HG03103 (cell line): ENCODE measurements around the gene PRKAG2.

ENCODE experiments used
- ATAC-seq: cut with Tn5 transposase; IDR thresholded peaks from one replicate; pipeline ENCODE4 v1.9.1; 2021; ENCODE audit warnings: low read depth; ENCODE audit not compliant: unreplicated experiment

The PRKAG2 gene

DNA sequence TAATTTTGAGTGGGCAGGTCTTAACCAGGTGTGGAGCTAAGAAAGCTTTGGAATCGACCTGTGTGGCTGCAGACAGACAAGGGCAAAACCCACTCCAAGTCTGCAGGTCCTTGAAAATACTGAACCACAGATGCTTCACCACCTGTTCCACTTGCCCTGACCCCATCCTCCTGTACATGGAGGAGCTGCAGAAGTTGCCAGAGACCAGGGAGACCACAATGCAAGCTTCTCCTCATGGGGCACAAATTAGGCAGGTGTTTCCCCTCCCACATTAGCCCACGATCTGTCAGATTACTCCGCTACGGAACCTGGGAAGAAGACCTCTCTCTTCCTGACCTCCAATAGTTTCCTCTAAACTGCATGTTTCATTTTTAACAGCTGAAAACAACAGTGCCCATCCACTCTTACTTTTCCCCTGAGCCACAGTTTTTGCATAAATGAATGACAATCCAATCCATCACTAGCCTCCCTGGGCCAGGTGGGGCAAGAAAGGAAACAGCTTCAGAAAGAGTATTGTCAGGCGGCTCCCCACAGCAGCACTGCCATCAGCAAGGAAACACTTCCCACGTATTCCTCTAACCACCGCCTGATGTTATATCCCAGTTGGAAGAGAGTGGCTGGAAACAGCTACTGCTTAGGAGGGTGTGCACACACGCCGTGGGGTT is 141.6 kb downstream of the PRKAG2 start:
- no peak for ATAC-seq

DNA sequence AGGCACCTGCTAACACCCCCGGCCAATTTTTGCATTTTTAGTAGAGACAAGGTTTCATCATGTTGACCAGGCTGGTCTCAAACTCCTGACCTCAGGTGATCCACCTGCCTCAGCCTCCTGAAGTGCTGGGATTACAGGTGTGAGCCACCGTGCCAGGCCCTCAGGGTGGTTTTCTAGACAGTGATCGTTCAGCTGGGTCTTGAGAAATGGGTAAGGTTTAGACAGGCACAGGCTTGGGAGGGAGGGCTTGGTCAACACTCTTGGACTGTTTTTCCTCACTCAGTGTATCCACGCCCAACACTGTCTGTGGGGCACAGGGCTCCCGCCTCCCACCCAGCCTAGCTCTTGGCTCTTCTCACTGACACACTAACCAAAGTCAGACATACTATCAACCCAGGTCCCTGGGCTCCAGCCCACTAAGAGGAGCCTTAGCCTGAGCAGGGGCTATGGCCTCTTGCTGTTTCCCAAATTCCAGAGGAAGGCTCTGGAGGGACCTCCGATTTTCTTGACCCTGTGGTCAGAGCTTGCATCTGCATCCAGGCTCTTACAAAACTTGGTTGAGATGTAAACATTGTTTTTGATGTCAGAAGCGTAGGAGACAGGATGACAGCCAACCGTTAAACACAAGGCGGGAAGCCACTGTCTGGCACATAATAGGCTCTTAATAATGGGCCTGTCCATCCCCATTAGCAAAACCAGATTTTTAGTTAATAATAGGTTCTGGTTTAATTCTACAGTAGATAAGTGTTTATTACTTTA is 143.9 kb downstream of the PRKAG2 start:
- ATAC-seq = no peak

DNA sequence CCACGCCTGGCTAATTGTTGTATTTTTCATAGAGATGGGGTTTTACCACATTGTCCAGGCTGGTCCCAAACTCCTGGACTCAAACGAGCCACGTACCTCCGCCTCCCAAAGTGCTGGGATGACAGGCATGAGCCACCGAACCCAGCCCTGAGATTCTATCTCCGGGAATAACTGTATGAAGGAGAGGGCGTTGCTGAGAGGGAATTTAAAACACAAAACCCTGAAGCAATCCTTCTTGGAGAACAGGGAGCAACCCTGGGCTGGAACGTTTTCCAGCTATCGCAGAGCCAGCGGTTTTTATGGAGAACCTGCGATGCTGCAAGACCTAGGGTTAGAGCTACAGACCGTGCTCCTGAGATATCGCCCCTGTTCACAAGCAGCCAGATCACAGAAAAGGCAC is 144.6 kb downstream of the PRKAG2 start:
- no peak for ATAC-seq

DNA sequence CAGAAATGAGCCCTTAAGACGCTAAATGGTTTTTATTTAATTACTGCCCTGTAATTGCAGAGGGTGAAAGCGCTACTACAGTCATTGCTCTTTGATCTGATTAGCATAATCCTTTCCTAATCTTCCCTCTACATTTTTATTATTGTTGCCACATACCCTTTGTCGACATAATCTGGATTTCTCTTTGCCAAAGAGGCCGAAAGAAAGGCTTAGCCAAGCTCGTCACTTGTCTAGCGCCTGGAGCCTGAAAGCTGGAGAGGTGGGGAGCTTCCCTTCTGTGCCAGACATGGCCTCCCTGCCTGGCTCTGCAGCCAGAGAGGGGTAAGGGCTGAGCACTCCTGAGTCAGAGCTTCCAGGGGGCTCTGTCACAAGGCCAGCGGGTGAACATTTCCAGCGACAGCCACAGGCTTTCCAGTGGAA is 145.9 kb downstream of the PRKAG2 start:
- no peak for ATAC-seq

DNA sequence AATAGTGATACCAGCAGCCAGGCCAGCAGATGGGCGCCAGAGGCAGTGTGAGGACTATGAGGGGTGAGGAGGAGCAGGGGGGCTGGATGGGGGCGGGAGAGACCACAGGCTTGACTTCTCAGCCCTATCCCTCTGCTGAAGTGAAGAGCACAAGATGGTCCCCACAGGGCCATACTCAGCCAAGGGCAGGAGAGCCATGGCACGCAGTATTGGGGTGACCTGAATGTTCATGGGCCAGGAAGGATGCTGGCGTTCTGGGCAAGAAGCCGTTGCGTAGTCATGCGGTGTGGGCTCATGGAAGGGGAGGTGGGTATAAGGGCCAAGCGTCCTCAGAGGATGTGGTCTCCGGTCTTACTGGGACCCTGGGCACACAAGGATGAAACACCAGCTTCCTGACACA is 146.3 kb downstream of the PRKAG2 start:
- ATAC-seq = no peak

DNA sequence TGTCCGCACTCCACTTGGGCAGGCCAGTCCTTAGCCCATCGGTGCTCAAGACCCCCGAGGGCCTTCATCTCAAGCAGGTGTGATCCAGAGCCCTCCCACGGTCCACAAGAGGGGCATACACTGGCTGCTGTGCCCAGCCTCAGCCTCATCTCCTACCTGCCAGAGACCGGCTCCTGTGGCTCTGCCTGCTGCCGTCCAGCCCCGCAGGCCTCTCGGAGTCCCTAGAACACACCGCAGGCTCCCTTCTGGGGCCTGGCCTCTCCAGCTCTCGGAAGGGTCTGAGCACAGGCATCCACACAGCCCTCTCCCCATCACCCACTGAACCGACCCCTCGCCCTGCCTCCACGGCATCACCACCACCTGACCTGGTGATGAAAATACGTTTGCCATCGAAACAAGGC is 147.4 kb downstream of the PRKAG2 start:
- no peak for ATAC-seq

DNA sequence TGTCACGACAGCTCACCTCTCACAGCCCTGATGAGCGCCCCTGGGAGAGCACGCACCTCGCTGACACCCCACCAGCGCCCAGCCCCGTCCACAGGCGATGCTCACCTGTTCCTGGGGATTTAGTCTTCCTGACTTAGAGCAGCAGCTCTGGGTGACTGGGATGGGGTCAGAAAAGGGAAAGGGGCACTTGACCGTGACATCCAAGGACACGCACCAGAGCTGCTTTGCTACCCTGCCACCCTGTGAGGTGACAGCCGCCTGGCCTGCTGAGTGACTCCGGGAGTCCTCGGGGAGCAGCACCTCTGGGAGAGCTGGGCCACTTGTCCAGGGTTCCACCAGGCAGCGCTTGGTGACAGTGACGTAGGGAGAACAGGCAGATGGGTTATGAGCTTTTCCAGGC is 148.2 kb downstream of the PRKAG2 start:
- no peak for ATAC-seq

DNA sequence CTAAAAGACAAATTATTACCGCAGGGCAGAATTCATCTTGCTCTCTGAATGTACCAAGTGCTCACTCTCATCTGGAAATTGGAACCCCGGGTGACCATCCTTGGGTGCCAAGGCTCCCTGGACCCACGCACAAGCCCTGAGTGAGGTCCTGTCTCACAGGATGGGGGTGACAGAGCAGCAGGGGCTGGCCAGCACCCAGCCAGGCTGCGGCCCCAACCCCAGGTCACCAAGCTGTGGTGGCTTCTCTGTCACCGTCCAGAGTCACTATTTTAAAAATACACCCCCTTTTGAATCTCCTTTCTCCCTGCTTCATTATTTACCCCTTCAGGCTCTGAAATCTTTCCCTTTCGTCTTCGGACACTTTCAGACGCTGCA is 148.6 kb downstream of the PRKAG2 start:
- no peak for ATAC-seq

DNA sequence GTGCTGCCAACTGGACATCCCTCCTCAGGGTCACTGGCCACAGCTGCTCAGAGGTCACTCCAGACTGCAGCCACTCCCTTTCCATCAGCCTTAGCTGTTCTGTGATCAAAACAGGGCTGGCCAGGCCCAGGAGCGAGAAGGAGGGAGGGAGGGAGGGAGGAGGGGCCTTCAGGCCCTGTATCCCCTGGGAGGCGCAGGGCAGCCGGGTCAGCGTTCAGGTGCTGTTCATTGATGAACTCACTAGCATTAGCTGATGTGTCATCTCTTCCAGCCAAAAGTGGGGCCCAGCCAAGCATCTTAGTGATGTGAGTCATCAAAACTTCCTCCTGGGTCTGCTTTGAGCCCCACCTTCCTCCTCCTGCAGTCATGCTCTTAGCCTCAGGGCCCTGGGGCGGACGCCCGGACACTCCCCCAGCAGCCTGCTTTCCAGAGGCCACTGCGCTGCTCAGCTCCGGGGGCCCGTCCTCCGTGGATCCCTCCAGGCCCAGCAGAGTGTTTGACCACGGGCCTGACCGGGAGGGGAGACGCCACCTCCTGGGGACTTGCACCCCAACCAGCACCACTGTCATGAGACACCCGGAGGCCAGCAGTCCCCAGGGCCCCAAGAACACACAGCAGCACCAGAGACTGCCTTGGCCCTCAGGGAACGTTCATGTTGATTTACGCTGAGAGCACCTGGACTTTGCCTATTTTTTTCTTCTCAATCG is 149.2 kb downstream of the PRKAG2 start:
- ATAC-seq = no peak

DNA sequence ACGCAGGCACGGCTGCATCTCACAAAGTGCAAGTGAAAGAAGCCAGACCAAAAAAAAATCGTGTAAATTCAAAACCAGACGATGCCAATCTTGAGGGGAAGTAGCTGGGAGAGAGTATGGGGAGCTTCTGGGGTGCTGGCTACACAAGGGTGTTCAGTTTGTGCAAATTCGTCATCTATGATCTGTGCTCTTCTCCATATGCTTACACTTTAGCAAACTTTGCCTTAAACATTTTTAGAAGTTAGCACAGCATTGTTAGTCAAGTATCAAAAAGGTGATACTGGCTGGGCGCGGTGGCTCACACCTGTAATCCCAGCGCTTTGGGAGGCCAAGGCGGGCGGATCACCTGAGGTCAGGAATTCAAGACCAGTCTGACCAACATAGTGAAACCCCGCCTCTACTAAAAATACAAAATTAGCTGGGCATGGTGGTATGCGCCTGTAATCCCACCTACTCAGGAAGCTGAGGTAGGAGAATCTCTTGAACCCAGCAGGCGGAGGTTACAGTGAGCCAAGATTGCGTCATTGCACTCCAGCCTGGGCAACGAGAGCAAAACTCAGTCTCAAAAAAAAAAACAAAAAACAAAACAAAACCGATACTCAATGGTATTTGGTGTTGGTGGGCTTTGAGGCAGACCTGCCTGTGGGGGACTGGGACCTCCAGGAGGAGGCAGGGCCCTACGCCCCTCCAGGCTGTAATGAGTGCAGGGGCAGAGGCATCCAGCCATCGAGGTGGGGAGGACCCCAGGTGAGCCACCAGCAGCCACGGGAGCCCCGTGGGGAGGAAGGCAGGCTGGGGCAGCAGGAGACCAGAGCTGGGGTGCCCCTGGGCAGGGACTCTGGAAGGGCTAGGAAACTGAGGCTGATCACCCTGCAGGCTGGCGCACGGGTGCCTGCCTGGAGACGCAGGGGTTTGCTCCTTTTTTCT is 150.0 kb downstream of the PRKAG2 start:
- ATAC-seq = no peak

DNA sequence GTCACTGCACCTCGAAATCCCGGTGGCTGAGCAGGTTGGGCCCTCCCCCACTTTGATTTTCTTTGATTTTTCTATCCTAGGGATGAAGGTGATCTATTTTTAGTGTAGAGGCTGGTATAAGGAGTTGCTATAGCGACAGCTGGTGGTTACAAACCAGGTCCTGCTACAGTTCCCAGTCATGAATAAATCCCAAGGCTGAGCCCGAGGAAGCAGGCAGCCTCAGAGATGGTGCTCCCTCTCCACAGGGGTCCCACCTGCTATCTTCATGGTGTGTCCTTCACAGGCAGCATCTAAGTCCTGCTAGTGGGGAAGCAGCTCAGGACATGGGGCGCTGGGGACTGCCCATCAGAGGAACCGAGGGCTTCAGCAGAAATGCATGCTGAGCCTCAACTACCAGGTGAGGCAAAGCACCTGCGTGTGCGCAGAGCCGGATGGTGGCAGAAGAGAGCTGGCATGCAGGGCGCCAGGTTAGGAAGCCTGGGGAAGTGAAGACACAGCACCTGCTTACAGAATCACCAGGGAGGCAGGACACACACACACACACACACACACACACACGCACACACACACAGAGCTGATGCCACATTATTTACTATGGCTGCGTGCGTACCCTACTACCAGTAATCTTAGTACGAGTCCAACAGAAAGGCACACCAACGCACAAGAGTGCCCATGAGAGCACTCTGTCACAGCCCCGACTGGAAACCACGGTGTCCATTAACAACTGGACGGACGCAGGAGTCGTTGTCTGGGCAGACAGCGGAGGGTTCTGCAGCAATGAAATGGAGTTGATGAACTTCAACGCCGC is 150.9 kb downstream of the PRKAG2 start:
- ATAC-seq = no peak

DNA sequence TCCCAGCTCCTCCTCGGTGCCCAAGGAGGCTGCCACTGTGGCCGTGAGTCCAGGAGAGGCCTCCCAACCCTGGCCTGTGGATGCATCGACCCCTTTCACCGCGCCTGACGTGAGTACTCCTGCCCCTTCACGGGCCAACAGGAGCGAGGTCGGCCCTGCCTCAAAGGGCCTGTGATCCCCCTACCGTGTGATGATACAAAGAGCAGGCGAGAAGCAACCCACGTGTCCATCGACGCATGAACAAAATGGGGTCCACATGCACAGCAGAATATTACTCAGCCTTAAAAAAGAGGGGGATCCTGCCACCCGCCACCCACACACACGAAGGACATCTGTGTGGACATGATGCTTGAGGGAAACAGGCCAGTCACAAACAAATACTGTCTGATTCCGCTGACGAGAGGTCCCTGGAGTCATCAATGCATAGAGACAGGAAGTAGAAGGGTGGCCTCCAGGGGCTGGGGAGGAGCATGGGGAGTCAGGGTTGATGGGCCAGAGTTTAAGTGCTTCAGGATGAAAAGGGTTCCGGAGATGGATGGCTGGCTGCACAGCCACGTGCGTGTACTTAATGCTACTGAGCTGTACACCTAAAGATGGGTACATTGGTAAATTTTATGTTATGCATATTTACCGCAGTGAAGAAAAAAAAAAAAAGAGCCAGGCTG is 151.9 kb downstream of the PRKAG2 start:
- no peak for ATAC-seq

DNA sequence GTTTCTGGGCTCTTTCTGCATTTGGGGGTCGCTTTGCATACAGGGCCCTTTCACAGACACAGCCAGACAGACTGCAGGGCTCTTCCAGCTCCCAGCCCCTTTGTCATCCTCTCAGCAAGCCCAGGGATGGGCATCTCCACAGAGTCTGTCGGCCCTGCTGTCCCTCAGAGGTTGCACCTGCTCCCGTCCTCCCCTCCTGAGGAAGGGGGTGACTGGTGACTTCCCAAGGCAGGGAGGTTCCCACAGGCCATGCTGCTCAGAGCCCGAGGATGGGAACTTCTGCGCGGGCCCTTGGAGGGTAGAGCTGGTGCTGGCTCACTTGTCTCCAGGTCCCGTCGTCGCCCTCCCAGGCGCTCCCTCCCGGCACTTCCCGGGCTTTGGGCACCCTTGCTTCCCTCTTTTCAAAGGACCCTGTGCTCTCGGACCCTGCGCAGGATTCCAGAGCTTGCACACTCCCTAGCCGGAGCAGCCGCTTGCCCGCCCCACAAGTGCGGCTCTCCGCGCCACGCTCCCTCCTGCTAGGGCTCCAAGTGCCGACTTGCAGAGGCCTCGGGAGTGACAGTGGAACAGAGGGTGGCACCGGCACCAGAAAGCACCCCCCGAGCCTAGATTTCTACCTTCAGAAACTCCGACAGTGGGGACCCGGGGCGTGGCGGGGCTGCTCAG is 152.5 kb downstream of the PRKAG2 start:
- ATAC-seq = no peak

DNA sequence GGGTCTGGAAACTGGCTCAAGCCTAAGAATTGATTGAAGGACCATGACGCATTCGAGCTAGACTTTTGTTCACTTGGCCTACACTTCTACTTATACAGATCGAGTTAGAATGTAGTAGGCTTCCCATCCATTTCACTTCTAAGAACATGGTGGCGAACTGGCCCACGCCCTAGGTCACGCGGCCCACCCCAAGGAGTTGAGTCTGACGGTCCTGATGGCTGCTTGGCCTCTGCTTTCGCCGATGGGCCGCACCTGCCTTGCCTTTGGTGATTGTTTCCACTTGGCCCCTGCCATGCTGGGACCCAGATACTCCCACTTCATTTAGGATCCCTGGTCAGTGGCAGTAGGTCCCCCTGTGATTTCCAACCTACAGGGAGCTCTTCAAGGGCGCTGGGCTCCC is 153.6 kb downstream of the PRKAG2 start:
- ATAC-seq = no peak

DNA sequence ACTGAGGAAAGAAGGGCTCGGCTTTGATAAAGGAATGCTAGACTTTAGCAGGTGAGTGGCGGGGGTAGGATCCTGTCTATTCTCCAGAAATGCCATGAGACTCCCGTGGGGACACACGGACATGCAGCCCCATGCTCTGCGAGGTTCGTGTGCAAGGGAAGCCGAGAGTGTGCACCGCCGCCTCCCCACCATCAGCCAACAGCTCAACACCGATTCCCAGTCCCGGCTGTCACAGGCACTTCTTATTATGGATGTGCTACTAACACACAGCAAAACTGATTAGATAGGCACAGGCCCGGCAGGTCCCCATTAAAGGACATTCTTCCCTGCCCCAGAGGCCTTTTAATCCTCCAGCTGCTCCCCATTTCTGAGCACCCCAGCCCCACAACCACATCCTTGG is 154.4 kb downstream of the PRKAG2 start:
- ATAC-seq = no peak

DNA sequence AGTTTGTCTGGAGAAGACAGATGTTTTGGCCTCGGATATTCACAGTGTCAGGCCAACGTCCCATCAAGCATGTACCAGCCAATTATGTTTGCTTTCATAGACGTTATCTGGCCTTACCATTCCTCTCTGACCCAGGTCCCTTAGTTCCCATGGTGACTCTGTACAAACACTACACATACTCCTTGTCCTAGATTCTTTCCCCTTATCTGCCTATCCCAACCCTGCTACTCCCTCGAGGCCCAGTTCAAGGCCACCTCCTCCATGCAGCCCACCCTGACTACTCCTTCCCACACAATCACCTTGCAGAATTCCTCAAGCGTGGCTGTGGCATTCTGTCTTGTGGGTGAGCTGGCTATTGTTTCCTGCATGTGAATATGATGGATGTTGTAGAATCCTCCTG is 155.2 kb downstream of the PRKAG2 start:
- no peak for ATAC-seq

DNA sequence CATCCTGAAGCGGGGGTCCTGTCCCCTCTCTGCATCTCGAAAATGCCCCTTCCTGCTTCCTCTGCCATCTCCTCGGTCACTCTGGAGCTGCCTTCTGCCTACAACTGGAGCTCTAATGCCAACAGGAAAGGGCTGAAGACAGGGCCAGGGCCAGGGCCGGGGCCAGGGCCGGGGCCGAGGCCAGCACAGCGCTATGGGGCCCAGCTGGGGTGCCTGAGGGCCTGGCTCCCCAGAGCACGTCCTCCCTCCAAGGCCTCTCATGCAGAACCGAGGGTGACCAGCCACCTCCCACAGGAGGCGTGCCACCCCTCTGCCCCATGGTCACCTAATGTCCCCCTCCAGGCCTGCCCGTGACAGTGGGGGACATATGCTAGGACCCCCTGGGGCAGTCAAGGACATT is 155.7 kb downstream of the PRKAG2 start:
- ATAC-seq = no peak

DNA sequence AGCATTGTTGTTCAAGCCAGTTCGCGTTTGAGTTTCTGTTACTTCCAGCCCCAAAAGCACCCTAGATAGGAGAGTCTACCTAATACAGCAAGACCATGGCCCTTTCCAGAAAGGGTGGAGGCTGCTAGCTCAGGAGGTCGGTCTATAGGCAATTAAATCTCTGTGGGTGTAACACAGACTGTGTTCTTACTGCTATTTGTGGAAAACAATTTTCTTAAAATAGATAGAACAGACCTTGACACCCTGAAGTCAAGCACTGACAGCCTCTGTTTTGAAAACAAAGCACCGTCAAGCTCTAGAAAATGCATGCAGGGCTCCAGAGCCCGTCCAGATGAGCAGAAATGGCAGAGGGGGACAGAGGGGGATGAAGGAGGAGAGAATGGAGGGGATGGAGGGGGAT is 156.6 kb downstream of the PRKAG2 start:
- ATAC-seq = no peak

DNA sequence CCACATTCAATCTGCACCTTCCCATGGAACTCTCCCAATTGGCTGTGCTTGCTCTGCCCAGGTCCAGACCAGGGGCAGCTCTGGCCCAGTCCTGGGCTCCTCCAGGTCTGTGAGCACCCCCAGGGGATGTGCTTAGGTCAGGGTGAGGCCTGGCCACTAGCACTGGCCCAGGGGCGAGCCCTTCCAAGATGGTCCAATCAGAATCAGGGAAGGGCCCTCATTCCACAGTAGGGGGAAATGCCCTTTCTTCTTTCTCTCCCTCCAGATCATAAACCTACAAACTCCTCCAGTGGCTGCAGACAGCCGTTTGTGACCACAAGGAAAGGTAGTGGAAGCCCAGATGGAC is 157.0 kb downstream of the PRKAG2 start:
- no peak for ATAC-seq
